Tibial nerve (tissue), 4 donors: ENCODE results near the gene FRK. TPM values are rescaled to one million over a fixed set of nuclear protein-coding genes. Genes with fewer than 3 reads are reported as not detected.

Experiments used
- DNase-seq, 2 donors: peaks; one replicate each; pipeline ENCODE4 v3.0.0-alpha.2; 2019; ENCODE audit warnings: low spot score in 2 of 2
- H3K27ac ChIP-seq, 4 donors: fragments of 200-600 bp; sonication (generic) in 3 of 4; one replicate each; pipeline ENCODE4 v1.5.1; 2017 to 2019; ENCODE audit warnings: mild to moderate bottlenecking in 1 of 4
- H3K27me3 ChIP-seq, 2 donors: fragments of 200-600 bp; sonication (generic) in 1 of 2; one replicate each; pipeline versions ENCODE4 v1.5.1 to v1.6.0; 2017 to 2019
- H3K36me3 ChIP-seq, 3 donors: fragments of 200-600 bp; sonication (generic); one replicate each; pipeline ENCODE4 v1.5.1; 2018 to 2019
- H3K4me1 ChIP-seq, 4 donors: fragments of 200-600 bp; sonication (generic) in 3 of 4; one replicate each; pipeline ENCODE4 v1.5.1; 2017 to 2019
- H3K4me3 ChIP-seq, 4 donors: fragments of 200-600 bp; sonication (generic) in 3 of 4; one replicate each; pipeline ENCODE4 v1.5.1; 2017 to 2019; ENCODE audit warnings: mild to moderate bottlenecking in 1 of 4, moderate library complexity in 1 of 4
- H3K9me3 ChIP-seq, 4 donors: fragments of 200-600 bp; sonication (generic) in 3 of 4; one replicate each; pipeline ENCODE4 v1.5.1; 2017 to 2019
- CTCF ChIP-seq, 5 experiments: fragments of 200-600 bp in 3 of 5; fragments of 450-650 bp in 2 of 5; sonication (generic) in 3 of 5; IDR thresholded peaks; one replicate each; pipeline ENCODE4 v1.5.1; 2016 to 2019; ENCODE audit warnings: antibody characterized with exemption in 5 of 5, mild to moderate bottlenecking in 3 of 5, moderate library complexity in 2 of 5
- EP300 ChIP-seq, 2 donors: sonication (generic); formaldehyde crosslinking; IDR thresholded peaks; one replicate each; pipeline ENCODE4 v1.6.1; 2017; ENCODE audit warnings: antibody characterized with exemption in 2 of 2, mild to moderate bottlenecking in 1 of 2
- POLR2A ChIP-seq, 2 donors: fragments of 450-650 bp; IDR thresholded peaks; one replicate each; pipeline ENCODE4 v1.6.1; 2017; ENCODE audit warnings: antibody characterized with exemption in 2 of 2, mild to moderate bottlenecking in 2 of 2, moderate library complexity in 2 of 2
- WGBS, 2 donors: methylation state at CpG; one replicate each; pipeline ENCODE4 v1.1.5; 2018; 5-methylcytosine and 5-hydroxymethylcytosine counted together
- total RNA-seq, 4 donors: library from RNA; depleted of rRNA; stranded (reverse); fragments of >200 nt; gene quantifications; one replicate each; pipeline ENCODE4 v1.1.0, GENCODE V29; 2016

Gene FRK
- total RNA-seq, 4 donors from 2014 or later: 0.78 to 1.3 (median 0.97) TPM

- Histone ChIP-seq H3K9me3 (no peaks in the 10 kb centered on the region), H3K27ac (no peak overlapping the region), H3K36me3 (no peaks in the 10 kb centered on the region), H3K27me3 (no peaks in the 10 kb centered on the region), H3K4me3 (no peak overlapping the region), H3K4me1 (no peaks in the 10 kb centered on the region)
- TF ChIP-seq POLR2A (IDR thresholded peaks at IDR 0.05) (no peak), CTCF (IDR thresholded peaks at IDR 0.05) (no peak), EP300 (IDR thresholded peaks at IDR 0.05) (no peak)
- no peak for DNase-seq
- WGBS, 2 donors: 83 to 84% methylated on average over 4 of the region's 4 CpGs
These were observed 160.9 kb downstream of the FRK start for GRCh38 chr6:115899730-115900282.

- Histone ChIP-seq H3K4me3 (no peak overlapping the region), H3K9me3 (no peaks in the 10 kb centered on the region), H3K27ac (no peak overlapping the region), H3K27me3 (no peaks in the 10 kb centered on the region), H3K36me3 (no peaks in the 10 kb centered on the region), H3K4me1 (no peaks in the 10 kb centered on the region)
- WGBS, 2 donors: 27 to 35% methylated on average over 1 of the region's 1 CpG
- no peak for DNase-seq
- TF ChIP-seq CTCF (IDR thresholded peaks at IDR 0.05) (no peak), EP300 (IDR thresholded peaks at IDR 0.05) (no peak), POLR2A (IDR thresholded peaks at IDR 0.05) (no peak)
These were observed 162.4 kb downstream of the FRK start for GRCh38 chr6:115898246-115898645.

DNA sequence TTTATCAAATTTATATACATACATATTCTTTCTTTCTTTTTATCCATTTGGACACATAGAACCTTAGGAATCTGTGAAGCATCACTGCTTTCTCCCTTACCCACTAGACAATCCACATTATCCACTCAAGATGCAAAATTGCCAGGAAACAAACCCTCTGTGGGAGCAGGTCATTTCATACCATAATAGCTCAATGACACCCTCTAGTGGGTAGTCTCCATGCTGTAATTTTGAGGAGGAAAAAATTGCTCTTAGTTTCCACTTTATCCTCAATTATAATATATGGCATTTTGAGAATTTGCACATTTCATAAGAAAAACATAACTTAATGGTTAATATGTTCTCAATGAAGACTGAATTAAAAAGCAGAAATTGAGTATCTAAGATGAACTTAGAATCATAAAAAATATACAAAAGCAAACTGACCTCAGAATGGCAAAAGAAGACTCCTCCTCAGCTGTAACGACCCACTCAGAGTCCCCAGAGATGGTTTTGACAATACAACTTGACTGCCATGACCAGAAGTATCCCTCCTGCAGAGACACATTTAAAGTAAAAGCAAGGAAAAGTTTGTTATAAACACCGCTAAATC lies 164.1 kb downstream of the FRK start:
- Histone ChIP-seq H3K4me3 (no peak overlapping the region), H3K4me1 (no peaks in the 10 kb centered on the region), H3K9me3 (no peaks in the 10 kb centered on the region), H3K27me3 (no peaks in the 10 kb centered on the region), H3K27ac (no peak overlapping the region), H3K36me3 (no peaks in the 10 kb centered on the region)
- TF ChIP-seq EP300 (IDR thresholded peaks at IDR 0.05) (no peak), CTCF (IDR thresholded peaks at IDR 0.05) (peak; percentile 32 to 65 (median 44))
- peak in 1 of 2 donors; percentile 25 for DNase-seq
- WGBS, 2 donors: 58 to 65% methylated on average over 2 of the region's 2 CpGs

DNA sequence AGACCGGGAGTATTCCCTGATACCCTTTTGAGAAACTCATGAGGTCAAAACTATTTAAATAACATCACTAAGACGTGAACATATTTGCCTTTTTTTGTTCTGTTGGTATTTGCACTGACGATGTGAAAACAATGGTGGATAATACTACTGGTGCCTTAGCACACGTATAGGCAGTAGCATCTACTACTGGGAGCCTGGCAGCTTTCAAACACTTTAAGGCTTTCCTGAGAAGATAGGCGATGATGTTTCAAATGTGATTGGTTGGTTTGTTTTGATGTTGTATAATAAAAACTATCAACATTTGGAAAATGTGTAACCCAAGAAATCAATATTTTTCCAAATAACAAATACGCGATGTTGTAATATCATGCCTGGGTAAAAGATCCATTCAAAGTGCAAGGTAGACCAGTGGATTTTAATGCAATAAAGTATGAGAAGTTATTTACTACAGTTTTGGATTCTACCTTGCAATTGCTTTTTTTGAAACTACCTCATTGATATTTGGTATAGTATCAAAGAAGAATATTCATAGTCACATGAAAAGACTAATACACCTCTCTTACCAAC lies 166.2 kb downstream of the FRK start:
- no peaks in the 10 kb centered on the region for H3K4me1 ChIP-seq
- no peaks in the 10 kb centered on the region for H3K27me3 ChIP-seq
- WGBS, 2 donors: 76 to 77% methylated on average over 7 of the region's 7 CpGs
- H3K27ac ChIP-seq: no peak overlapping the region
- no peaks in the 10 kb centered on the region for H3K9me3 ChIP-seq
- H3K36me3 ChIP-seq: no peaks in the 10 kb centered on the region
- no peak for DNase-seq
- TF ChIP-seq POLR2A (IDR thresholded peaks at IDR 0.05): no peak
- no peak for TF ChIP-seq EP300 (IDR thresholded peaks at IDR 0.05)
- TF ChIP-seq CTCF (IDR thresholded peaks at IDR 0.05): no peak
- H3K4me3 ChIP-seq: no peak overlapping the region

GRCh38 chr6:115891750-115892149 lies 168.9 kb downstream of the FRK start:
- no peak overlapping the region for H3K4me3 ChIP-seq
- no peaks in the 10 kb centered on the region for H3K4me1 ChIP-seq
- no peak for TF ChIP-seq EP300 (IDR thresholded peaks at IDR 0.05)
- no peak for TF ChIP-seq POLR2A (IDR thresholded peaks at IDR 0.05)
- TF ChIP-seq CTCF (IDR thresholded peaks at IDR 0.05): no peak
- no peak for DNase-seq
- H3K9me3 ChIP-seq: no peaks in the 10 kb centered on the region
- no peak overlapping the region for H3K27ac ChIP-seq
- H3K27me3 ChIP-seq: no peaks in the 10 kb centered on the region
- H3K36me3 ChIP-seq: no peaks in the 10 kb centered on the region
- 71% methylated on average over 2 of the region's 2 CpGs for WGBS, 2 donors
